Transverse colon (tissue), 3 donors: Measurements from ENCODE around the gene ADCY5.

Experiments used
- EP300 ChIP-seq: sonication (generic); formaldehyde crosslinking; IDR thresholded peaks from one replicate; pipeline ENCODE4 v1.6.1; 2017; ENCODE audit warnings: antibody characterized with exemption, low read depth
- POLR2A ChIP-seq: fragments of 450-650 bp; IDR thresholded peaks from one replicate; pipeline ENCODE4 v1.6.1; 2016; ENCODE audit warnings: antibody characterized with exemption, mild to moderate bottlenecking, moderate library complexity
- TF ChIP-seq, protein P1 (sequence below), 5 experiments: fragments of 200-600 bp in 3 of 5; fragments of 450-650 bp in 2 of 5; sonication (generic) in 3 of 5; IDR thresholded peaks; 1 replicate in 2 of 5; 2 replicates in 3 of 5; pipeline ENCODE4 v1.5.1; 2016 to 2017; ENCODE audit warnings: antibody characterized with exemption in 5 of 5, inconsistent platforms in 3 of 5, mild to moderate bottlenecking in 2 of 5, moderate library complexity in 1 of 5

DNA sequence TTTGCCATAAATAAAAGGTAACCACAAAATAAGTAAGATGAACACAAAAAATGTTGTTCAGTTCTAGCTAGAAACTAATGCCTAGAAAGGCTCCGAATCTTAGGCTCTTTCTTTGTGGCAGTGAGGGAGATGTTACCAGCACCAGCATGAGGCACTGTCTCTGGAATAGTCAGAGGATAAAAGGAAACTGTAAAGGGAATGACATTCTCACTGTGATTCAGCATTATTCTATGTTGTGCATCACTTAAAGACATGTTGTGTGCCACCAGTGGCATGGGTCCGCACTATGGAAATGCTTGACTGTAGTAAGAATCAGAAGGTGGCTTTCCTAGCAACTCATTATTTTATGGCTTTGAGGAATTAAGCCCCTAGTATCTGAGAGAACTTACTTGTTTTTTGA is 176.3 kb downstream of the ADCY5 start:
- TF ChIP-seq POLR2A: no peak
- no peak for TF ChIP-seq EP300
- TF ChIP-seq, protein P1, sequence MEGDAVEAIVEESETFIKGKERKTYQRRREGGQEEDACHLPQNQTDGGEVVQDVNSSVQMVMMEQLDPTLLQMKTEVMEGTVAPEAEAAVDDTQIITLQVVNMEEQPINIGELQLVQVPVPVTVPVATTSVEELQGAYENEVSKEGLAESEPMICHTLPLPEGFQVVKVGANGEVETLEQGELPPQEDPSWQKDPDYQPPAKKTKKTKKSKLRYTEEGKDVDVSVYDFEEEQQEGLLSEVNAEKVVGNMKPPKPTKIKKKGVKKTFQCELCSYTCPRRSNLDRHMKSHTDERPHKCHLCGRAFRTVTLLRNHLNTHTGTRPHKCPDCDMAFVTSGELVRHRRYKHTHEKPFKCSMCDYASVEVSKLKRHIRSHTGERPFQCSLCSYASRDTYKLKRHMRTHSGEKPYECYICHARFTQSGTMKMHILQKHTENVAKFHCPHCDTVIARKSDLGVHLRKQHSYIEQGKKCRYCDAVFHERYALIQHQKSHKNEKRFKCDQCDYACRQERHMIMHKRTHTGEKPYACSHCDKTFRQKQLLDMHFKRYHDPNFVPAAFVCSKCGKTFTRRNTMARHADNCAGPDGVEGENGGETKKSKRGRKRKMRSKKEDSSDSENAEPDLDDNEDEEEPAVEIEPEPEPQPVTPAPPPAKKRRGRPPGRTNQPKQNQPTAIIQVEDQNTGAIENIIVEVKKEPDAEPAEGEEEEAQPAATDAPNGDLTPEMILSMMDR (IDR thresholded peaks at IDR 0.05): no peak
